PC-9 (cell line): ENCODE measurements around the gene CRELD2.

Source experiments
- CTCF ChIP-seq: fragments of 200-600 bp; sonication (generic); conservative IDR thresholded peaks from 2 replicates; pipeline ENCODE4 v1.6.1; 2017; ENCODE audit warnings: mixed run types, antibody characterized with exemption, mild to moderate bottlenecking, moderate library complexity
- EZH2 ChIP-seq: fragments of 200-600 bp; sonication (generic); IDR thresholded peaks from 2 replicates; pipeline ENCODE4 v1.8.0; 2017; ENCODE audit warnings: antibody characterized with exemption, low read depth

- no peak for TF ChIP-seq EZH2
- TF ChIP-seq CTCF: no peak
Measured at GRCh38 chr22:49901457-49901856, 17.0 kb upstream of the CRELD2 start.
